ENCODE data around the gene NEGR1. TPM values are rescaled to one million over a fixed set of nuclear protein-coding genes. Genes with fewer than 3 reads are reported as not detected.

Gene NEGR1
- total and polyA plus RNA-seq, 2 experiments from 2014 or later: 0.57 to 0.94 TPM

- no peak for TF ChIP-seq ZNF462 (CRISPR knock-in tag; IDR thresholded peaks at IDR 0.05)
- no peak for TF ChIP-seq ETS1 (IDR thresholded peaks at IDR 0.05)
- TF ChIP-seq CTCF (conservative IDR thresholded peaks at IDR 0.05; ENCODE audit: low read depth in 2 of 2): no peak
- TF ChIP-seq CREB1 (CRISPR knock-in tag; IDR thresholded peaks at IDR 0.05; ENCODE audit: low read depth): no peak
- no peak for TF ChIP-seq STAT1 (IDR thresholded peaks at IDR 0.05; ENCODE audit: unreplicated experiment)
- TF ChIP-seq ZNF331 (CRISPR knock-in tag; IDR thresholded peaks at IDR 0.05; ENCODE audit: low read depth): no peak
Observed at GRCh38 chr1:71400050-71400449, 882.3 kb downstream of the NEGR1 start (continued).

GRCh38 chr1:71399594-71399993, 882.7 kb downstream of the NEGR1 start:
- Histone ChIP-seq H4K20me1 (replicated peaks; ENCODE audit: insufficient read depth) (no peaks in the 10 kb centered on the region), H3K27ac (ENCODE audit: low read depth) (no peak overlapping the region), H3K9me2 (ENCODE audit: insufficient read depth) (no peaks in the 10 kb centered on the region), H2AFZ (no peak overlapping the region), H3K36me3 (ENCODE audit: insufficient read depth) (0 out of 2 replicates have a peak, but pooled peaks cover 3% of the 10 kb centered on the region), H3F3A (replicated peaks; ENCODE audit: low read depth) (no peaks in the 10 kb centered on the region), H3K4me1 (ENCODE audit: insufficient read depth) (no peaks in the 10 kb centered on the region), H3K4me3 (no peak overlapping the region), H3K4me2 (no peak overlapping the region), H3K27me3 (ENCODE audit: insufficient read depth) (peaks cover 9% of the 10 kb centered on the region), H3K79me2 (replicated peaks; ENCODE audit: insufficient read depth) (no peaks in the 10 kb centered on the region)
- no peak for TF ChIP-seq REST (IDR thresholded peaks at IDR 0.05; ENCODE audit: unreplicated experiment)
- no peak for TF ChIP-seq POLR2AphosphoS5 (IDR thresholded peaks at IDR 0.05; ENCODE audit: low read depth)
- ATAC-seq (no peak), DNase-seq (ENCODE audit: low spot score) (no peak)
- peaks cover 3% of the 10 kb centered on the region for H3K4me1 Mint-ChIP-seq
- H3K36me3 Mint-ChIP-seq (ENCODE audit: low read depth): peaks cover 2% of the 10 kb centered on the region; the same call in 1 of the 3 replicates
- no peak overlapping the region for H3K27ac Mint-ChIP-seq
- H3K4me3 Mint-ChIP-seq: no peak overlapping the region
- peaks cover 1% of the 10 kb centered on the region for H3K27me3 Mint-ChIP-seq (ENCODE audit: insufficient read depth, low read depth, poor library complexity)
- H3K9me3 Mint-ChIP-seq: peaks cover 3% of the 10 kb centered on the region

Data from GM23338 (cell line).